GM18505 (cell line): ENCODE measurements around the gene FAAH.

ENCODE experiments used
- ATAC-seq: cut with Tn5 transposase; IDR thresholded peaks from one replicate; pipeline ENCODE4 v1.9.1; 2021; ENCODE audit not compliant: unreplicated experiment
- POLR2A ChIP-seq: IDR thresholded peaks from 4 replicates; pipeline ENCODE4 v1.6.1; 2011; ENCODE audit warnings: borderline replicate concordance; ENCODE audit not compliant: insufficient read depth, insufficient read length; ENCODE audit errors: extremely low read depth

Gene FAAH

GRCh38 chr1:46452931-46453325, 58.8 kb downstream of the FAAH start:
- TF ChIP-seq POLR2A, result no peak
- ATAC-seq, result no peak

DNA sequence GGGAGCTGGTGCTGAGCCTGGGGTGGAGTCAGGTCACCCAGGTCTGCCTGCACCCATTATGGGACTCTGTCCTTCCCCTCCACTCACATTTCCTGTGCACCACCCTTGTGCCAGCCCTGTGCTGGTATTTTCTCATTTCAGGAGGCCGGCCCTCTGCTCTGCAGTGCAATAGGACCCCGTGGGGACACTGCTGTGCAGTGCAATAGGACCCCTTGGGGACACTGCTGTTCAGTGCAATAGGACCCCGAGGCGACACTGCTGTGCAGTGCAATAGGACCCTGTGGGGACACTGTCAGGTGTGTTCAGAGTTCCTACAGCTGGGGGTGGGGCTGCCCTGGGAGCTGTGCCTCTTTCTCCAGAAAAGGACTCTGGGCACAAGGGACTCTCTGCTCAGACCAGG, 59.3 kb downstream of the FAAH start:
- TF ChIP-seq POLR2A, result no peak
- ATAC-seq, result no peak

GRCh38 chr1:46455951-46456350, 61.8 kb downstream of the FAAH start:
- ATAC-seq, result no peak
- no peak for TF ChIP-seq POLR2A

GRCh38 chr1:46456411-46456963, 62.4 kb downstream of the FAAH start:
- no peak for TF ChIP-seq POLR2A
- ATAC-seq, result no peak

- no peak for TF ChIP-seq POLR2A
- no peak for ATAC-seq
These were observed 63.1 kb downstream of the FAAH start for GRCh38 chr1:46457178-46457577.

DNA sequence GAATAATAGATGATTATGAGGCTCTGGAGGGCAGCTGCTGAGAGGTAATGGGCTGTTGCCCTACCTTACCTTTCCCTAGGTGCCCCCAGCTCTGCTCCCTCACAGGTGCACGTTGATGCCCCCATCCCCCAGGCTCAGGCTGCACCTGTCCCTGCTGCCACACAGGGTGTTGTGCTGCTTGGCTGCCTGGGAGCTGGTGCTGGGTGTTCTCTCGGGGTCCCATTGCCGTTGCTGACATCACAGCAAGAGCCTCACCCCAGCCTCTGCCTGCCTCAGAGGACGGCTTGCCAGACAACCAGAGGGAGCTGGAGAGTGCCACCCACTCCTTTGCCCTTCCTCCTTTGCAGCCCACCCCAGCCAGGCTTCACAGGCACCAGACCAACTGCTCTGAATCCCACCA, 64.1 kb downstream of the FAAH start:
- no peak for TF ChIP-seq POLR2A

GRCh38 chr1:46458846-46459245, 64.7 kb downstream of the FAAH start:
- ATAC-seq, result no peak
- no peak for TF ChIP-seq POLR2A

More for the DNA sequence above, 64.1 kb downstream of the FAAH start:
- no peak for ATAC-seq

- TF ChIP-seq POLR2A, result no peak
- ATAC-seq, result no peak
These were observed 65.2 kb downstream of the FAAH start for GRCh38 chr1:46459315-46459714.

DNA sequence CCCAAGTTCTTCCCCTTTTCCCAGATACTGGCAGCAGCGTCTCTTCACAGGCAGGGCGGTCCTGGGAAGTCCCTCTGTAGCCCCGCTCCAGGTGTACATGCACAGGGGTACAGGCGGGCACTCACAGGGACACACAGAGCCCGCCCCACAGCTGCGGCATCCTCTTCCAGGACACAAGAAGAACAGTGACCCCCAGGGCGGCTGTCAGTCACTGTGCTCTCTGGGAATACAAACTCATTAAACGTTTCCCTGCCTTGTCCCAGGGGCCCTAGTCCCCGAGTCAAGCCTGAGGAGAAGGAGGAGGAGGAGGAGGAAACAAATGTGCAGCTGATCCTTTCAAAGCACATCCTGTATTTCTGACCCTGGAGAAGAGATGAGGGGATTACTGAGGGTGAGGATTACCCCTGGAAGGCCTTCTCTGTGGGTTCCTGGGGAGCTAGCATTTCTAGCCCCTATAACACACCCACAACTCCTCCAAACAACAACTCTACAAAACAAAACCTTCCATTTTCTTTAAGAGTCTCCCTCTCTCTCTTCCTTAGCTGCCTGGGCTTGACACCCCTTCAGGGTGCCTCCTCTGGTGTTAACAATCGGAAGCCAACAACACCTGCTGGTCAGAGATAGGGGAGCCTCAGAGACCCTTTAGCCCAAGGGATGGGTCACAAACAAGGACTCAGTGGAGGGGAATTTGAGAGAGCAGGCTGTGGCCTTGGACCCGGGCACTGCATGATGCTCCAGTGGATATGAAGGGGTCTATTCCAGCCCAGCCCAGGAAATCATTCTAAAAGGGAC, 67.1 kb downstream of the FAAH start:
- ATAC-seq, result no peak
- no peak for TF ChIP-seq POLR2A

GRCh38 chr1:46461809-46462448, 67.8 kb downstream of the FAAH start:
- TF ChIP-seq POLR2A, result no peak
- ATAC-seq, result no peak
